Measurements from ENCODE around the gene RTF1. TPM values are rescaled to one million over a fixed set of nuclear protein-coding genes. Genes with fewer than 3 reads are reported as not detected.
"Not testable (repeated sequence)": the region's sequence is repeated elsewhere in the genome, so short reads cannot be mapped to it uniquely, and the experiment has no call there.

RTF1 gene
- total RNA-seq (2022) (18.8 and 25.0 TPM in 2 replicates), Bru-seq, nascent RNA (percentile 59 among the genes with signal in this experiment), BruChase-seq, experiment 1, labeled RNA remaining after a 6-hour chase (percentile 74 among the genes with signal in this experiment), BruChase-seq, experiment 2, labeled RNA remaining after a 2-hour chase (percentile 69 among the genes with signal in this experiment)
- long read RNA-seq, full-length matches to known transcripts, result 13 of 39 reads
- long read RNA-seq, partial matches to known transcripts, result 23 of 39 reads
- long read RNA-seq, other reads (novel, unspliced or antisense), result 3 of 39 reads

DNA sequence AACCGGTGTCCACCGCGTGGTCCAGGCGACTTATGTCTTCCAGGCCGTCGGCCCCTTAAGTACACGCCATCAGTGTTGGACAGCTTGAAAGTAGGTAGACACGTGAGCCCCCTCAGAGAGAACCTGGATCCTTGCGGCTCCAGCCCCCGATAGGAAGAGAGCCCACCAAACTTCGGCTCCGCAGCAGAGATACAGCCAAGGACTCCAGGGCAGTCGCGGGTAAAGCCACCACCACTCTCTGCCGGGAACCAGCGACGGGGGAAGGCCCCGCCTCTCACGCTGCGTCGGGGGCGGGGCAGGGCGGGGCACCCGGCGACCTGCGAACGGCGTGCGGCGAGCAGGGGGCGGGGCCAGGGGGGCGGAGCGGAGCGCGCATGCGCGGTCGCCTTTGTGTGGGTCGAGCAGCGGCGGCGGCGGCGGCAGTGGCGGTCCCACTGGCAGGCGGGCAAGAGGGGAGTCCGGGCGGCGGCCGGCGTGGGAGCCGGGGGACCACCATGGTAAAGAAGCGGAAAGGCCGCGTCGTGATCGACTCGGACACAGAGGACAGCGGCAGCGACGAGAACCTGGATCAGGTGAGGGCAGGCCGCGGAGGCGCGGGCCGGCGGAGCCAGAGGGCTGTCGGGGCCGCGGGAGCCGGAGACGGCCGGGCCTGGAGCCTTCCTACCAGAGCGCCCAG, at the start of gene RTF1:
TSS of gene RTF1 (plus strand) at position 354 of the 676 bp plus-strand sequence. CDS start at position 375, 21 bp downstream.
- TF ChIP-seq, protein P1, sequence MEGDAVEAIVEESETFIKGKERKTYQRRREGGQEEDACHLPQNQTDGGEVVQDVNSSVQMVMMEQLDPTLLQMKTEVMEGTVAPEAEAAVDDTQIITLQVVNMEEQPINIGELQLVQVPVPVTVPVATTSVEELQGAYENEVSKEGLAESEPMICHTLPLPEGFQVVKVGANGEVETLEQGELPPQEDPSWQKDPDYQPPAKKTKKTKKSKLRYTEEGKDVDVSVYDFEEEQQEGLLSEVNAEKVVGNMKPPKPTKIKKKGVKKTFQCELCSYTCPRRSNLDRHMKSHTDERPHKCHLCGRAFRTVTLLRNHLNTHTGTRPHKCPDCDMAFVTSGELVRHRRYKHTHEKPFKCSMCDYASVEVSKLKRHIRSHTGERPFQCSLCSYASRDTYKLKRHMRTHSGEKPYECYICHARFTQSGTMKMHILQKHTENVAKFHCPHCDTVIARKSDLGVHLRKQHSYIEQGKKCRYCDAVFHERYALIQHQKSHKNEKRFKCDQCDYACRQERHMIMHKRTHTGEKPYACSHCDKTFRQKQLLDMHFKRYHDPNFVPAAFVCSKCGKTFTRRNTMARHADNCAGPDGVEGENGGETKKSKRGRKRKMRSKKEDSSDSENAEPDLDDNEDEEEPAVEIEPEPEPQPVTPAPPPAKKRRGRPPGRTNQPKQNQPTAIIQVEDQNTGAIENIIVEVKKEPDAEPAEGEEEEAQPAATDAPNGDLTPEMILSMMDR (IDR thresholded peaks at IDR 0.05; ENCODE audit: unreplicated experiment), result no peak
- Mint-ChIP-seq H3K27ac (ENCODE audit: unreplicated experiment) (peak within 1 kb of the TSS; percentile 22), H3K36me3 (ENCODE audit: insufficient read depth, unreplicated experiment) (peaks cover 20% of the 10 kb centered on the region), H3K9me3 (ENCODE audit: low read depth, unreplicated experiment) (no peaks in the 10 kb centered on the region), H3K27me3 (ENCODE audit: unreplicated experiment) (no peaks in the 10 kb centered on the region), H3K4me1 (ENCODE audit: low read depth, unreplicated experiment) (no peaks in the 10 kb centered on the region), H3K4me3 (ENCODE audit: low read depth, unreplicated experiment) (peak within 1 kb of the TSS; percentile 84)
- peak; percentile 92 for DNase-seq
- no TSS peak for BruUV-seq (replicated peaks)
- CTCF ChIA-PET, result no interaction called here
- intact Hi-C loops (cut with micrococcal nuclease; ENCODE audit: unreplicated experiment), result no loop called here

DNA sequence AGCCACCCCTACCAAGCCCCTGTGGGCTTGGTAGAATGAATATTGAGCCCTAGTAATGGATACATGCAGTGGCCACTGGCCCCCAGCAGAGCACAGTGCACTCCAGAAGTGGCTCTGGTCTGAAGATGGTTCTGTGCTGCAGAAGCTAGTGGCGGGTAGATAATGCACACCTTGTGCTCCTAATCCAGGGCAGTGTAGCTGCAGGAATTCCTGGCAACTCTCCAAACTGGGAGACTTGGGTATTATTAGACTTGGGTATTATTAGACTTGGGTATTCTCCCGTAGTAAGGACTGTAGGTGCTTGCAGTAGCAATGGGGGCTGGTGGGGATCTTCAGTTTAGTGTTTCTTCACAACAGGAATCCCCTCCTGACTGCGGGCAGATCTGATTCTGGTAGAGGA, 49.5 kb upstream of the RTF1 start:
- no peaks in the 10 kb centered on the region for H3K9me3 Mint-ChIP-seq (ENCODE audit: low read depth, unreplicated experiment)
- intact Hi-C loops (cut with micrococcal nuclease; ENCODE audit: unreplicated experiment), result no loop called here
- no peak overlapping the region for H3K27ac Mint-ChIP-seq (ENCODE audit: unreplicated experiment)
- H3K36me3 Mint-ChIP-seq (ENCODE audit: insufficient read depth, unreplicated experiment), result no peaks in the 10 kb centered on the region
- no peak for DNase-seq
- no peaks in the 10 kb centered on the region for H3K4me1 Mint-ChIP-seq (ENCODE audit: low read depth, unreplicated experiment)
- TF ChIP-seq, protein P1 (IDR thresholded peaks at IDR 0.05; ENCODE audit: unreplicated experiment), result no peak
- H3K4me3 Mint-ChIP-seq (ENCODE audit: low read depth, unreplicated experiment), result no peak overlapping the region
- BruUV-seq (replicated peaks), result no TSS peak
- CTCF ChIA-PET, result no interaction called here
- H3K27me3 Mint-ChIP-seq (ENCODE audit: unreplicated experiment), result no peaks in the 10 kb centered on the region

GRCh38 chr15:41377978-41378377, 38.9 kb upstream of the RTF1 start:
- no peak for DNase-seq
- Mint-ChIP-seq H3K27me3 (ENCODE audit: unreplicated experiment) (no peaks in the 10 kb centered on the region), H3K27ac (ENCODE audit: unreplicated experiment) (no peak overlapping the region), H3K9me3 (ENCODE audit: low read depth, unreplicated experiment) (no peaks in the 10 kb centered on the region), H3K4me1 (ENCODE audit: low read depth, unreplicated experiment) (no peaks in the 10 kb centered on the region), H3K36me3 (ENCODE audit: insufficient read depth, unreplicated experiment) (peaks cover 28% of the 10 kb centered on the region), H3K4me3 (ENCODE audit: low read depth, unreplicated experiment) (no peak overlapping the region)
- intact Hi-C loops (cut with micrococcal nuclease; ENCODE audit: unreplicated experiment), result no loop called here
- no TSS peak for BruUV-seq (replicated peaks)
- TF ChIP-seq, protein P1 (IDR thresholded peaks at IDR 0.05; ENCODE audit: unreplicated experiment), result no peak
- CTCF ChIA-PET, result no interaction called here

GRCh38 chr15:41383974-41384749, 32.7 kb upstream of the RTF1 start:
- DNase-seq; H3K4me3 Mint-ChIP-seq (ENCODE audit: low read depth, unreplicated experiment); CTCF ChIA-PET; H3K9me3 Mint-ChIP-seq (ENCODE audit: low read depth, unreplicated experiment); H3K4me1 Mint-ChIP-seq (ENCODE audit: low read depth, unreplicated experiment); H3K27me3 Mint-ChIP-seq (ENCODE audit: unreplicated experiment); H3K27ac Mint-ChIP-seq (ENCODE audit: unreplicated experiment); BruUV-seq (replicated peaks); intact Hi-C loops (cut with micrococcal nuclease; ENCODE audit: unreplicated experiment): not testable (repeated sequence)
- peaks cover 19% of the 10 kb centered on the region for H3K36me3 Mint-ChIP-seq (ENCODE audit: insufficient read depth, unreplicated experiment)

Data from Calu3 (cell line).